ENCODE data around the gene TCERG1L. TPM values are rescaled to one million over a fixed set of nuclear protein-coding genes. Genes with fewer than 3 reads are reported as not detected.

The TCERG1L gene
- total RNA-seq, 1 donor from 2014 or later = 2.7 TPM

DNA sequence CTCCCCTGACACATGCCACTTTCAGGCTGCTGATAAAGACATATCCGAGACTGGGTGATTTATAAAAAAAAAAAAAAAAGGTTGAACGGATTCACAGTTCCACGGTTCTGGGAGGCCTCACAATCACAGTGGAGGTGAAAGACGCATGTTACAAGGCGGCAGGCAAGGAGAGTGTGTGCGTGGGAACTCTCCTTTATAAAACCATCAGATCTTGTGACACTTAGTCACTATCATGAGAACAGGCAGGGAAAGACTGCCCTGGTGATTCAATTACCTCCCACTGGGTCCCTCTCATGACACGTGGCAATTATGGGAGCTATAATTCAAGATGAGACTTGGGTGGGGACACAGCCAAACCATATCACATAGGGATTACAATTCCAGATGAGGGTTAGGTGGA lies 181.5 kb downstream of the TCERG1L start:
- H3K27me3 Mint-ChIP-seq = peaks cover 18% of the 10 kb centered on the region
- peak overlapping the region; percentile 36 for H3K27ac Mint-ChIP-seq

DNA sequence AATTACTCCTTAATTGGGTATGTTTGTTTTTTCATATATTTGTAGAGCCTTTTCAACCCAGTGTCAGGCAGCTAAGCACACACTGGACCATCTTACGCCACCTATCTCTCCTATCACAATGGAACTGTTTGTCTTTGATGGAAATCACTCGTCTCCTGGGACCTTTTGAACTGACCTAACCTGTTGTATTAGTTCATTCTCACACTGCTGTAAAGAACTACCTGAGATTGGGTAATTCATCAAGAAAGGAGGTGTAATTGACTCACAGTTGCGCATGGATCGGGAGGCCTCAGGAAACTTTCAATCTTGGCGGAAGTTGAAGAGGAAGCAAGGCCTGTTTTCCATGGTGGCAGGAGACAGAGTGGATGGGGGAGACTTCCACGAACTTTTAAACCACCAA lies 182.0 kb downstream of the TCERG1L start:
- Mint-ChIP-seq H3K27ac (peak overlapping the region; percentile 36), H3K4me1 (ENCODE audit: unreplicated experiment) (peaks cover 16% of the 10 kb centered on the region), H3K27me3 (peaks cover 14% of the 10 kb centered on the region), H3K36me3 (peaks cover 4% of the 10 kb centered on the region), H3K9me3 (peaks cover 5% of the 10 kb centered on the region), H3K4me3 (peak overlapping the region; percentile 17)
- TF ChIP-seq, protein P1, sequence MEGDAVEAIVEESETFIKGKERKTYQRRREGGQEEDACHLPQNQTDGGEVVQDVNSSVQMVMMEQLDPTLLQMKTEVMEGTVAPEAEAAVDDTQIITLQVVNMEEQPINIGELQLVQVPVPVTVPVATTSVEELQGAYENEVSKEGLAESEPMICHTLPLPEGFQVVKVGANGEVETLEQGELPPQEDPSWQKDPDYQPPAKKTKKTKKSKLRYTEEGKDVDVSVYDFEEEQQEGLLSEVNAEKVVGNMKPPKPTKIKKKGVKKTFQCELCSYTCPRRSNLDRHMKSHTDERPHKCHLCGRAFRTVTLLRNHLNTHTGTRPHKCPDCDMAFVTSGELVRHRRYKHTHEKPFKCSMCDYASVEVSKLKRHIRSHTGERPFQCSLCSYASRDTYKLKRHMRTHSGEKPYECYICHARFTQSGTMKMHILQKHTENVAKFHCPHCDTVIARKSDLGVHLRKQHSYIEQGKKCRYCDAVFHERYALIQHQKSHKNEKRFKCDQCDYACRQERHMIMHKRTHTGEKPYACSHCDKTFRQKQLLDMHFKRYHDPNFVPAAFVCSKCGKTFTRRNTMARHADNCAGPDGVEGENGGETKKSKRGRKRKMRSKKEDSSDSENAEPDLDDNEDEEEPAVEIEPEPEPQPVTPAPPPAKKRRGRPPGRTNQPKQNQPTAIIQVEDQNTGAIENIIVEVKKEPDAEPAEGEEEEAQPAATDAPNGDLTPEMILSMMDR (conservative IDR thresholded peaks at IDR 0.05) = no peak
- DNase-seq (ENCODE audit: extremely low spot score, unreplicated experiment) = no peak

More for the DNA sequence above, 181.5 kb downstream of the TCERG1L start:
- Mint-ChIP-seq H3K9me3 (peaks cover 5% of the 10 kb centered on the region), H3K4me3 (no peak overlapping the region), H3K36me3 (peaks cover 4% of the 10 kb centered on the region), H3K4me1 (ENCODE audit: unreplicated experiment) (peaks cover 16% of the 10 kb centered on the region)
- TF ChIP-seq, protein P1 (conservative IDR thresholded peaks at IDR 0.05) = no peak
- DNase-seq (ENCODE audit: extremely low spot score, unreplicated experiment) = no peak

DNA sequence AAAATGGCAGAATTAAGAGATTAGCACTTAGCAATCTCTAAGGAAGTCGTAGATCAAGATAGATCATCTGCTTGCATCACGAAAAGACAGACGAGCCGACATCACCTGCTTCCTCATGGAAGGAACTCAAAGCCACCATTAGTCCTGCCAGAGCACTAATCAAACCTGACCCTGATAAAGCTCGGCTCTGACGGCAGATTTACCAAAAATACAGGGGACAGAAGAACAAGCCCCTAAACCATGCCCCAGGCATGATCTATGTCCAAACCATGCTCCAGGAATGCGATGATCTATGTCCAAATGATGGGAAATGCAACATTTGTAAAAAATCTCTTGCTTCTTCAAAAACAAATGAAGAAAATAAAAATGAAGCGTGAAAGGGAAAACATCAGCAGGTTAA lies 182.8 kb downstream of the TCERG1L start:
- H3K36me3 Mint-ChIP-seq = peaks cover 4% of the 10 kb centered on the region
- TF ChIP-seq, protein P1 (conservative IDR thresholded peaks at IDR 0.05) = no peak
- H3K4me3 Mint-ChIP-seq = no peak overlapping the region
- DNase-seq (ENCODE audit: extremely low spot score, unreplicated experiment) = no peak
- no peak overlapping the region for H3K27ac Mint-ChIP-seq
- peaks cover 16% of the 10 kb centered on the region for H3K4me1 Mint-ChIP-seq (ENCODE audit: unreplicated experiment)
- H3K9me3 Mint-ChIP-seq = peaks cover 5% of the 10 kb centered on the region
- H3K27me3 Mint-ChIP-seq = peaks cover 13% of the 10 kb centered on the region

DNA sequence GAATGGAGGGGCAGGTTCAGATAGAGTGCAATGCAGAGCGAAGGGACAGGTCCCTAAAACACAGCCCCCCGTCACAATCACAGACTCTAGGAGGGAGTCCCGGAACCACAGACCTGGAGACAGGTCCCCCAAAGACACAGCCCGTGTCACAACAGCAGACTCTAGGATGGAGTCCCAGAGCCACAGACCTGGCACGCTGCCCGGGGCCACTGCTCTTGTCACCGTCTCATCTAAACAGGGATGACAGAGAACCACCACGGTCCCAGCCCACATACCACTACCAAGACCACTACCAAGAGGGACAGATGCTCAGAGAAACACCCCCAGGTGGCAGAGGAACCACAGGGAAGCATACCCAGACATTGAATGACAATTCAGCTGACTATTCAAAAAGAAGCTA lies 183.9 kb downstream of the TCERG1L start:
- no peak overlapping the region for H3K27ac Mint-ChIP-seq
- TF ChIP-seq, protein P1 (conservative IDR thresholded peaks at IDR 0.05) = no peak
- peaks cover 5% of the 10 kb centered on the region for H3K9me3 Mint-ChIP-seq
- peaks cover 16% of the 10 kb centered on the region for H3K4me1 Mint-ChIP-seq (ENCODE audit: unreplicated experiment)
- H3K27me3 Mint-ChIP-seq = peaks cover 9% of the 10 kb centered on the region
- H3K4me3 Mint-ChIP-seq = no peak overlapping the region
- no peaks in the 10 kb centered on the region for H3K36me3 Mint-ChIP-seq
- DNase-seq (ENCODE audit: extremely low spot score, unreplicated experiment) = no peak

DNA sequence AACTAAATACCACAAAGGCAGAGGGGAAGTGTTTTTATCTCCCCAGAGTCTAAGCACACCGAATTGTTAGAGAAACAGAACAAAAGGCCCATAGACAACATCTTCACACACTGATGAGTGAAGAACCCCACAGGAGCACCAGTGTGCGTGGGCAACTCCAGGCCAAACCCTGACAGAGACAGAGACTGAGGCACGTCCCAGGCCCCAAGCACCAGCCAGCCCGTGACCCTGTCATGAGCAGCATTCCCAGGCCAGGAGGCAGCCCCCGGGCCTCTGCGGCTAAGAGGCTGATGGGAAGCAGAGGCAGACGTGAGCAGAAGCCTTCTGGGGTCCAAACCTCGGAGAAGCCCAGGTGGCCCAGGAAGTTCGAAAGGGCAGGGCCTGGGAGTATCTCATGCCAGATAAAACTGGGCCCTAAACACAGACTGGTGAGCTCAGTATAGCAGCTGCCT lies 184.4 kb downstream of the TCERG1L start:
- TF ChIP-seq, protein P1 (conservative IDR thresholded peaks at IDR 0.05) = no peak
- Mint-ChIP-seq H3K27ac (no peak overlapping the region), H3K27me3 (peaks cover 9% of the 10 kb centered on the region), H3K4me1 (ENCODE audit: unreplicated experiment) (peaks cover 16% of the 10 kb centered on the region), H3K36me3 (no peaks in the 10 kb centered on the region), H3K9me3 (peaks cover 5% of the 10 kb centered on the region), H3K4me3 (no peak overlapping the region)
- no peak for DNase-seq (ENCODE audit: extremely low spot score, unreplicated experiment)

Measured in type B pancreatic cell (in vitro differentiated cells).